NCI-H226 (cell line): ENCODE measurements around the gene WDR45B.
"Not testable (repeated sequence)": the region's sequence is repeated elsewhere in the genome, so short reads cannot be mapped to it uniquely, and the experiment has no call there.

Experiments
- DNase-seq: peaks from one replicate; pipeline ENCODE4 v3.0.0-alpha.2; 2015

The WDR45B gene

DNA sequence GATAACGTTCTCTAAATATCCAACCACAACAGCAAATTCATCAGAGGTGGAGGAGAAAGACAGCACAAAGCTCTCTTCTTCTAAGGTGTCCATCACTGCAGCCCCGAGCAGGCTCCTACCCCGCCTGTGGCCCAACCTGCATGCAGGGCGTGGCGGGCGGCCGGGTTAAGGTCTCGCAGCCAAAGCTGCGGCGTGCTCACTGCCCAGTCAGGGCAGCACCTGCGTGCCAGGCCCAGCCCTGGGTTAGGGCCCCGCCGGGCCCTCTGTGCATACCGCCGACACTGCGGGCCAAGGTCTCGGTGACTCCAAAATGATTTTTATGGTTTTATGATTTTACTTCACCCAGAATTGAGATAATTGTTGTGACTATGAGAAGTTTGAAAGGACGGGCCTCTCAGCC is 70.9 kb downstream of the WDR45B start:
- no peak for DNase-seq

DNA sequence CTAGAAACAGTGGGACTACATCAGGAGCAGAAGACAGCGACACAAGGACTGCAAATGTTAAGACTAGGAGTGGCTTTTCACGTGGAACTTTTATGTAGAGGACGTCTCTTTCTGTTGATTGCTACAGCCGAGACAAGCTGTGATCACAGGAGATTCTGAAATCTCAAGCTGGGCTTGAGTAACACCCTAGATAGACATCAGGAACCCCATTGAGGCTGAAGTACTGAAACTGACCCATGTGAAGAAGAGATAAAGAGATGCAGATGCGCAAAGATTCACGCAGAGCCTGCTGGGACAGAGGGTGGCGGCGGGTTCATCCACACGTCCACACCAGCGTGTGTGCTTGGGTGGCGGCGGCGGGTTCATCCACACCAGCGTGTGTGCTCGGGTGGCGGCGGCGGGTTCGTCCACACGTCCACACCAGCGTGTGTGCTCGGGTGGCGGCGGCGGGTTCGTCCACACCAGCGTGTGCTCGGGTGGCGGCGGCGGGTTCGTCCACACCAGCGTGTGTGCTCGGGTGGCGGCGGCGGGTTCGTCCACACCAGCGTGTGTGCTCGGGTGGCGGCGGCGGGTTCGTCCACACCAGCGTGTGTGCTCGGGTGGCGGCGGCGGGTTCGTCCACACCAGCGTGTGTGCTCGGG is 72.5 kb downstream of the WDR45B start:
- DNase-seq, result not testable (repeated sequence)

DNA sequence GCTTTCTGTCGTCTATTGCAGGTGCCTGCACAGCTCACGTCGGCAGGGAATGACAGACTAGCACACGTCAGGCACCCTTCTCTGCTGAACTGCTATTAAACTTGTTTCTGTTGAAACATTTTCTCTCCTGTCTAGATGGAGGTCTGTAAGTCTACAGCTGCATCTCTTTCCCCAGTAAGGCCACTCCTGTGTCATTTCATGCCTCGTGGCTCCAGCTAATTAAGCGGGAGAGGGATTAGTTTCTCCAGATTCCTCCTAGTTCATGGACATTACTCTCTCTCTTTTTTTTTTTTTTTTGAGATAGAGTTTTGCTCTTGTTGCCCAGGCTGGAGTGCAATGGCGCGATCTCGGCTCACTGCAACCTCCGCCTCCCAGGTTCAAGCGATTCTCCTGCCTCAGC is 74.2 kb downstream of the WDR45B start:
- no peak for DNase-seq

DNA sequence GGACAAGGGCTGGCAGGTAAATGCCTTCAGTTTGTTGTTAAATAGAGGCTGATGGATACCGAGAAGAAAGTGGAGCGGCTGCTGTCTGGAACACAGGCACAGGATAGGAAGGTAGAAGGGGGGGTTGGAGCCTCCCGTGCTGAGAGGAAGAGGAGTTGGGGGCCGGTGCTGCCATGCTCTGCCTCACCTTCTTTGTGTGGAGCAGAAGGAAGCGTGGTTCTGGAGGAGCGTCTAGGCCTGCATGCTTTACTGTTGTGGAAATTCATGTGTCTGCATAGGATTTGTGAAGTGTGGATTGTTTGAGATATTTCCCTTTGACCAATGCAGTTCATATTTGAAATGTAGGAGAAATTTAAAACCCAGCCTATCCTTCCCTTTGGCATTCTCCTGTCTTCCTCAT is 76.4 kb downstream of the WDR45B start:
- no peak for DNase-seq

DNA sequence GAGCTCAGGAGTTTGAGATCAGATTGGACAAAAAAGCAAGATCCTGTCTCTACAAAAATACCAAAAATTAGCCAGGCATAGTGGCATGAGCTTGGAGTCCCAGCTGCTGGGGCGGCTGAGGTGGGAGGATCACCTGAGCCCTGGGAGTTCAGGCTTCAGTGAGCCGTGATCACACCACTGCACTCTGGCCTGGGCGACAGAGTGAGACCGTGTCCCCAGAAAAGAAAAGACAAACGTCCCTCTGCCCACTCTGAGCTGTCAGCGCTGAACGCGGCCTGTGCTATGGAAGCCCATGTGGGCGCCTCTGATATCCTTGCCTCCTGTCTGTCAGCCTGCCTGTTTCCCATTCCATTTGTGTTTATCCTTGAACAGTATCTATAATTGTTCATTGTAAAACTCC is 78.0 kb downstream of the WDR45B start:
- DNase-seq, result no peak

DNA sequence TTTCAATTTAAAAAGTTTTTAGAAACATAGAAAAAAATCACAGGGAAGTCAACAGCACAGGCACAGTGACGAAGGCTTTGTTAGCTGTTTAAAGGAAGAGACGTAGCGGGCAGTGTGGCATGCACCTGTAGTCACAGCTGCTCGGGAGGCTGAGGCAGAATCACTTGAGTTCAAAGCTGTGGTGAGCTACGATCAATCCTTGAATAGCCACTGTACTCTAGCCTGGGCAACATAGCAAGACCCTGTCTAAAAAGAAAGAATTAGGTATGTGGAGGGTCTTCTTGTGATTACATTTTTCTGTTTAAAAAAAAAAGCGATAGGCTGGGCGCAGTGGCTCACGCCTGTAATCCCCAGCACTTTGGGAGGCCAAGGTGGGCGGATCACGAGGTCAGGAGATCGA is 78.6 kb downstream of the WDR45B start:
- no peak for DNase-seq

DNA sequence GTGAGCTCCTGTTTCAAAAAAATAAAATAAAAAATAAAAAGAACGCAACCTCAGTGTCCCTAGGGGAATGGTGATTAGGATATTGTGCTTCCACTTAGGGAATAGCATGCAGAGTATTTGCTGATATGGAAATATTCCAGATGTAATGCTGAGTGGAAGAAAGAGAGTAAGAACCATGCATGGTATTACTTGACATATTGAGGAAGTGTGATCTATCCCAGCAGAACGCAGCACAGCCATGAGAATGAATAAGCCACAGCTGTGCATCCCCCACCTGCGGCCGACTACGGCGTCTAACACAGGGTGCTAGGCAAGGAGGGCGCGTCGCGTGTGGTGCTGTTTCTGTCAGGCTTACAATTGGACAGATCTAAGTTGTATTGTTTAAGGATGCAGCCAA is 79.2 kb downstream of the WDR45B start:
- no peak for DNase-seq

DNA sequence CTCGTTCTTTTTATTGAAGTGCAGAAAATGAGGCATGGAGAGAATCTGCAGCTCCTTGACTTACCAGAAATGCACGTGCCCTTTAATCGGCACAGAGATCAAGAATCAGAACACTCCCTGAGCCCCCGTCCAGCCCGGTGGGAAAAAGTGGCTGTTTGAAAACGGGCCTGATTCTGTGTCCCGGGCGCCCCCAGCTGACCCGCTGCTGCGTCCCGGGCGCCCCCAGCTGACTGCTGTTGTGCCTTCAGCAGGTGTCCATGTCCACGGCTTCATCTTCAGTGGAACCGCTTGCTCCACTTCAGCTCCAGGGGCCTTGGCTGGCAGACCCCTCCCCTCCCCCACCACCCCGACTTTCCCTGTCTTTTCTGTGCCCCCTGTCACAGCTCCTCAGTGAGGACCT is 81.0 kb downstream of the WDR45B start:
- no peak for DNase-seq

DNA sequence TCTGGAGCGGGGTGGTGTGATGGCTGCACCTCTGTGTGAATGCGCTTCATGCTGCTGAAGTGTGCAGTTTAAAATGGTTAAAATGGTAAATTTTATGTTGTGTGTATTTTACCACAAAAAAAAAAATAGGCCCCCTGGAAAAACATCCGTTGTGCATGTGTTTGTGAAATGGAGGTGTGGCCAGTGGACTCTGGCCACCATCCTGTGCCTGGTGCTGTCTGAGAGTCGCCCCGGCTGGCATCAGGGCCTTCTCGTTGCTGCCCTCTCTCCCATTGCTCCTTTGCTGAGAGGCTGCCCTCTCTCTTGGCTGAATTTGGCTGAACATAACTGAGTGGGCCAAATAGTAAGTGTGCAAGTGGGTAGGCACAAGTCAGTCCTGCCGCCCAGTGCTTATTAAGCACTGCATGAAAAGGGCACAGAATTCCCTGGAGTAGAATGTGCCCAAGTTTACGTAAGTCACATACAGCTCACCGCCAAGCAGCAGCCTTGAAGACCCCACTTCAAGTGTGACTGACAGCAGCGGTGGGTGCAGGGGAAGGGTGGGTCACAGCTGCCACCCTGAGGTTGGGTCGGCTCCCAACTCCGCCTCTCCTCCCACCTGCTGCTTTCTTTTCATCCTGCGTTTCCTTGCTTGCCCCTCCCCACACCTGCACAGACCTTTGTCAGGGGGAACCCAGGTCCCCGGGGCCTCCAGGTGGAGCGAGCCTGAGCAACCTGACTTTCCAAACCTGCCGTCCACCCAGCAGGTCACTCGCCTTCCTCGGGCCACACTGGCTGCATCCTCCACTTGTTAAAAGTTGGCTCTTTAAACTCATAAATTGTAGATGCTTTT is 81.9 kb downstream of the WDR45B start:
- no peak for DNase-seq

DNA sequence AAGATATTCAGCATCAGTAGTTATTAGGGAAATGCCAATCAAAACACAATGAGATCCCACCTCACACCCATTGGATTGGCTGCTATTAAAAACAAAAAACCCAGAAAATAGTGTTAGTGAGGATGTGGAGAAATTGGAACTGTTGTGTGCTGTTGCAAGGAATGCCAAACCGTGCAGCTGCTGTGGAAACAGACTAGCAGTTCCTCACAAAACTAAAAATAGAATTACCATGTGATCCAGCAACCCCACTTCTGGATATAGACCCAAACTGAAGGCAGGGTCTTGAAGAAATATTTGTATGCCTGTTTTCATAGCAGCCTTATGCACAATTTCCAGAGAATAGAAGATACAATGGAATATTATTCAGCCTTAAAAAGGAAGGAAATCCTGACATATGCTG is 82.7 kb downstream of the WDR45B start:
- no peak for DNase-seq
